Measurements from ENCODE around the gene DLG5. TPM values are rescaled to one million over a fixed set of nuclear protein-coding genes. Genes with fewer than 3 reads are reported as not detected.

Gene DLG5
- total RNA-seq, 3 donors from 2014 or later, result 43.0 to 192 (median 138) TPM

- Histone ChIP-seq H3K36me3 (no peaks in the 10 kb centered on the region), H3K4me1 (no peaks in the 10 kb centered on the region), H3K9me3 (no peaks in the 10 kb centered on the region), H3K27me3 (no peaks in the 10 kb centered on the region), H3K27ac (no peak overlapping the region), H3K4me3 (no peak overlapping the region)
- intact Hi-C loops (cut with DNase I; ENCODE audit: low total_unique reads), result no loop called here
- no peak for DNase-seq (ENCODE audit: low spot score in 2 of 2)
- TF ChIP-seq CTCF (IDR thresholded peaks at IDR 0.05), result no peak
- TF ChIP-seq POLR2A (IDR thresholded peaks at IDR 0.05), result no peak
- no peak for TF ChIP-seq POLR2AphosphoS5 (IDR thresholded peaks at IDR 0.05)
Observed at GRCh38 chr10:77746047-77746707, 180.4 kb downstream of the DLG5 start.

- no peak for TF ChIP-seq CTCF (IDR thresholded peaks at IDR 0.05)
- TF ChIP-seq POLR2A (IDR thresholded peaks at IDR 0.05), result no peak
- TF ChIP-seq POLR2AphosphoS5 (IDR thresholded peaks at IDR 0.05), result no peak
- H3K36me3 ChIP-seq, result no peaks in the 10 kb centered on the region
- H3K4me1 ChIP-seq, result no peaks in the 10 kb centered on the region
- H3K27ac ChIP-seq, result no peak overlapping the region
- intact Hi-C loops (cut with DNase I; ENCODE audit: low total_unique reads), result no loop called here
- H3K4me3 ChIP-seq, result no peak overlapping the region
- no peaks in the 10 kb centered on the region for H3K27me3 ChIP-seq
- no peak for DNase-seq (ENCODE audit: low spot score in 2 of 2)
- H3K9me3 ChIP-seq, result peaks cover 3 to 6% of the 10 kb centered on the region in 2 donors
Observed at GRCh38 chr10:77744245-77744644, 182.3 kb downstream of the DLG5 start.

- Histone ChIP-seq H3K4me3 (no peak overlapping the region), H3K9me3 (peaks cover 3 to 6% of the 10 kb centered on the region in 2 donors), H3K4me1 (no peaks in the 10 kb centered on the region), H3K27me3 (no peaks in the 10 kb centered on the region), H3K36me3 (no peaks in the 10 kb centered on the region), H3K27ac (no peak overlapping the region)
- intact Hi-C loops (cut with DNase I; ENCODE audit: low total_unique reads), result no loop called here
- TF ChIP-seq POLR2AphosphoS5 (IDR thresholded peaks at IDR 0.05), result no peak
- no peak for TF ChIP-seq CTCF (IDR thresholded peaks at IDR 0.05)
- no peak for TF ChIP-seq POLR2A (IDR thresholded peaks at IDR 0.05)
- DNase-seq (ENCODE audit: low spot score in 2 of 2), result no peak
Observed at GRCh38 chr10:77742172-77742571, 184.4 kb downstream of the DLG5 start.

GRCh38 chr10:77741746-77742145 is 184.8 kb downstream of the DLG5 start:
- no peaks in the 10 kb centered on the region for H3K36me3 ChIP-seq
- H3K27ac ChIP-seq, result no peak overlapping the region
- intact Hi-C loops (cut with DNase I; ENCODE audit: low total_unique reads), result no loop called here

More at GRCh38 chr10:77741746-77742145, 184.8 kb downstream of the DLG5 start:
- TF ChIP-seq CTCF (IDR thresholded peaks at IDR 0.05), result no peak
- TF ChIP-seq POLR2A (IDR thresholded peaks at IDR 0.05), result no peak
- no peak for TF ChIP-seq POLR2AphosphoS5 (IDR thresholded peaks at IDR 0.05)
- H3K4me3 ChIP-seq, result no peak overlapping the region
- no peaks in the 10 kb centered on the region for H3K4me1 ChIP-seq
- H3K27me3 ChIP-seq, result no peaks in the 10 kb centered on the region
- peaks cover 3 to 6% of the 10 kb centered on the region in 2 donors for H3K9me3 ChIP-seq
- DNase-seq (ENCODE audit: low spot score in 2 of 2), result no peak

Other genes starting within 250 kb of the DLG5 start
- gene POLR3A, start 102.8 kb upstream of the DLG5 start, total RNA-seq, result 10 to 100 TPM; 10.1 to 17.9 (median 13.4) TPM
- gene RPS24, start 107.1 kb upstream of the DLG5 start, total RNA-seq, result 1,000 to 10,000 TPM; 2,814 to 3,927 (median 3,251) TPM